ENCODE measurements around the gene GNL1.

The GNL1 gene

DNA sequence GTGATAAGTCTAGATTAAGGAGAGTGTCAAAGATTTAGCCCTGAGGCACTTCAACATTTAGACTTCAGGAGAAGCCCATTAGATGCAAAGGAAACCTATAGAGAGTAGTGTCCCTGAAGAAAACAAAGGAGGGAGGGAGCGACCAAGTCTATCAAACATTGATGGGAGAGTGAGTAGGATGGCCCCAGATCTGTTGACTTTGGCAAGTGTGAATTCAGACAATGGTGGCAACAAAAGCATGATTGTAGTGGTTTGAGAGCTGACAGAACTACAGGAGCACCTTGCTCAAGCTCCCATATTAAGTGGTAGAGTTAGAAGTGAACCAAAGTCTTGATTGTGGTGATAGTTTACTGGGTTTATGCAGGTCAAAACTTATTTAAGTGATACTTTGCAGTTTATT is 14.0 kb upstream of the GNL1 start:
- DNase-seq = no peak

DNA sequence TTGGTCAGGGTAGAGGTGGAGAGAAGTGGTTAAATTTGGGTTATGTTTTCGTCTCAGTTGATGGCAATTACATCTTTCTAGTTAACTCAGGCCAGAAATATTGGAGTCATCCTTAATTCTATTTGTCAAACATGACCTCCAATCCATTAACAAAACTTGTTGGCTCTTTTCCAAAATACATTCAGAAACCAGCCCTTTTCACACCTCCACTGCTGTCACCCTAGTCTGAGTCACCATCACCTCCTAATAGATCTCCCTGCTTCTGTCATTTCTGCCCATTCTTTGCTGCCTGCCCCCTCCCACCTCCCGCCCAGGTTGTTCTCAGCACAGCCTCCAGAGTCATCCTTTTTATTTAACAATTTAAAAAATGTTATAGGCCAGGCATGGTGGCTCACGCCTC is 12.0 kb upstream of the GNL1 start:
- no peak for DNase-seq

DNA sequence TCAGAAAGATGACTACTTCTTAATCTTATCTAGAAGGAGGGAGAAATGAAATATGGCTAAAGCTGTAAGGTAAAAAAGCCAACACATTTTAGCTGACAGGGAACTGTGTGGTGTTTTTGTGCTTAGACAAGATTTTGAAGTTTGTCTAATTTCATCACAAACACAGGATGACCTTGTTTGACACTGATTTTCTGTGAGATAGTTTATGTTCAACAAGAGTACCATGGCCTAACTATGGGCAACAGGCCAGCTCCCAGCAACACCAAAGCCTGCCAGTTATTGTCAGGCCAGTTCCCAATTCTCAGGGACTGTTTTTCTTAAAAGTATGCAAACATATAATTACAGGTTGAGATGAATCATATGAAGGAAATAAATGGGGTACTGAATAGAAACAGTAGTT is 9.5 kb upstream of the GNL1 start:
- no peak for DNase-seq

DNA sequence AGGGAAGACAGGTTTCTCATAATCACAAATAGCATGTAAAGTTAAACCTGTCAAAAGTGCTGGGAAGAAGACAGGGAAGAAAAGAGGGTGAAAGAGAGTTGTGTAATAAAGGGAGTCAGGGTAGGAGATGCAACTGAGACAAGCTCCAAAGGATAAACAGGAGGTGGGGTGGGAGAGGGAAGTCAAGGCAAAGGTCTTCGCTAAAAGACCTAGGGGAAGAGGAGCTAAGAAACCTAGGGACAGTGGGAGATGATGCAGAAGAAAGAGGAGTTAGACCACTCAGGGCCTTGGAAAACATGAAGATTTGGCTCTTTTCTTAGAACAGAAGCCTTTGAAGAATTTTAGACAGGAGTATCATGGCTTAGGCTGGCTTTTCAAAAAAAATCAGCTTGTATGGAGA is 7.8 kb upstream of the GNL1 start:
- no peak for DNase-seq

DNA sequence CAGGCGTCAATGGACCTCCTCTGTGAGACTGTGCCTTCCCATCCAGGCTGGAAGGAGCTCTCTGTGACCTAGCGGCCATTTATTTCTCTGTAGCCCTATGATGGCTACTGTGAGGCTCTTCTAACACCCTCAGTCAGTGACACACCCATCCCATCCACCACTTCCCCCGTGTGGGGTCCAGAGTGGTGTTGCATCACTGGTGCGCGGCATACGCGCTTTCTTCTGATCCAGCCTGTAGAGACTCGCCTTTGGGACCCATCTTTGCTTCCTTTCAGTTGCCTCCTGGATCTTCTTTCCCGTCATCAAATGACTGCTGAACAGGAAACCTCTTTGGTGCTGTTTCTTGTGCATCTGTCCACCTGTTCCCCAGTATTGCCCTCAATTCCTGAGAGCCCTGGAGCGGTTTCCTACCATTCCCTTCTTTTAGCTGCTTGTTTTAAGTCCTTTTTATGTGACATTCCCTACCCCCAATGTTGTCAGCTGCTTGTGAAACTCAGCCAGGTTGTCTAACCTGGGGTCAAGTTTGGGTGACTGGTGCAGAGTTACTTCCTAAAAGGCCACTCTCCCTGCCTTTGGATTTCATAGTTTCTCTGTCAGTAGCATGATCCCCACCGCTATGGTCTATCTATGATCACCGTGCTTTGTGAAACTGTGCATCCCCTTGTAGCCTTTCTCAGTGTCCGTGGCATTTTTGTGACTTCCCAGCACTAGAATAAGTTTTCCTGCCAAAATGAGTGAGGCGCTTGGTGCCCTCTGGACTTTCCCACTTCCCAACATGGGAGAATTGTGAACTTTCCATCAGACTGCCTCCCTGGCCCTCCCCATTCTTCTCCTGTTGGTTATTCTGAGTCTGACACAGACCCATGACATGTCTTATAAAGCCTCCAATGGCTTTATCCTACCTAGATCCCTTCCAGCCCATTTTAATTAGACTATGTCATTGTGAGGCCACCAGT is 6.5 kb upstream of the GNL1 start:
- DNase-seq = no peak

DNA sequence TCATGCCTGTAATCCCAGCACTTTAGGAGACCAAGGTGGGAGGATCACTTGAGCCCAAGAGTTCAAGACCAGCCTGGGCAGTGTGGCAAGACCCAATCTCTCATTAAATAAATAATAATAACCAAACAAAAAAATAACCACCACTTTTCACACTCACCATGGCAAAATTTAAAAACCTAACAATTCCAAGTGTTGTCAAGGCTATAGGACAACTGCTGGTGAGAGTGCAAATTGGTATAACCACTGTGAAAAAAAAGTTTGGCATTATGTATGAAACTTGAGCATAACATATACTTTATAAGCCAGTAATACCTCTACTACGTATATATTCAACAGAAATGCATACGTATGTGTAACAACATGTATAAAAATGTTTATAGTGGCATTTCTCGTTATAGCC is 4.6 kb upstream of the GNL1 start:
- no peak for DNase-seq

DNA sequence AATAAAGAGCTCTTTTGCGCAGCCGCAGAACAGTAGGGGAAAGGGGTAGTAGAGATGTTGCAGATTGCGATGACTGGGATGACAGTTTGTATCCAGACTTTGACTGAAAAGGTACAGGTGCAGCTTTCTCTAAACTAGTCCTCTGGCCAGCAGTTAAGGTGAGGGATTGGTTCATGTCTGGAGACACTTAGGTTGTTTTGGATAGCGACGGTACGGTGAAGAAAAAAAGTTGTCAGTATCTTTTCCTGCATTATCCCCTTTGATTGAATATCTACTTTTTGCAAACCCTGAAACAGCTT is 1.3 kb upstream of the GNL1 start:
- peak; percentile 36 for DNase-seq

DNA sequence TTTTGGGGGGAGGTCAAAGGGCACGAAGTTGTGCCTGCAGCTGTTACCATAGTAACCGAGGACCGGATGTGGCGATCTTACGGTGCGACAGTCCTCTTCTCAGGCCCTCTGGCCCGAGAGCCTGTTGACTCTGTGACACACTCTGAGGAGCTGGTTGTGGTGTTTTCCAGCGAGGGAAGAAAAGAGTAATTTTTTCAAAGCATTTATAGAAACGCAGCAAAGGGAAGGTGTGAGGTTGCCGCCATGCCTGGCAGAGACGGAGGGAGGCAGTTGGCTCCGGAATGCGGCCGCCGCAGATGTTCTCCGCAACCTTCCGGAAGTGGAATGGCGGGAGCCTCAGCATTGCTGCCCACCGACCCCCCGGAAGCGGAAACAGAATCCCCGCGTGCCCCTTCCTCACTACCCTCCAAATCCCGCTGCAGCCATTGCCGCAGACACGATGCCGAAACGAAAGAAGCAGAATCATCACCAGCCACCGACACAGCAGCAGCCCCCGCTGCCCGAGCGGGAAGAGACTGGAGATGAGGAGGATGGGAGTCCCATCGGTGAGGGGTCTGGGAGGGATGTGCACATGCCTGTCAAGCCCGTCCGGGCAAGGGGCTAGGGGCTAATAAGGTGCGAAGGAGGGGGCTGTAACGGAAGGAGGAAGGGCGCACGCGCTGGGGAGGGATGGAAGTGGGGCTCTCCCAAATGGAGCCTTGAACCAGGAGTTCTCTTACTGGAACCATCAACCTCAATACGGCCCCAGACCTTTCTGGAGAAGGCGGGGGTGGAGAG is 805 bp upstream of the GNL1 start, which contains the start of gene PRR3:
PRR3 (plus strand) TSS at position 390 of the 777 bp plus-strand sequence; CDS start at position 440, 50 bp downstream.
- DNase-seq = peak; percentile 83

DNA sequence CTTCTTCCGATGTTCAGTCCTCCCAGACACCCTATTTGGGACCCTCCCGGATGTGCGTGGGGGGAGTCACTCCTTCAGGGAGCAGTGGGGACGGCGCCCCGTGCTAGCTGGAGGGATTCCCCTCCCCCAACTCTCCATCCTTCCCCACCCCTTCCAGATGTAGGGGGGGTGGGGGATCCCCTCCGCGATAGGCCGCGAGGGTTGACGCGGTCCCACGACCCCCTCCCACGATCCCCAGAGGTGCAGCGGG is 548 bp downstream of the GNL1 start:
- DNase-seq = no peak

DNA sequence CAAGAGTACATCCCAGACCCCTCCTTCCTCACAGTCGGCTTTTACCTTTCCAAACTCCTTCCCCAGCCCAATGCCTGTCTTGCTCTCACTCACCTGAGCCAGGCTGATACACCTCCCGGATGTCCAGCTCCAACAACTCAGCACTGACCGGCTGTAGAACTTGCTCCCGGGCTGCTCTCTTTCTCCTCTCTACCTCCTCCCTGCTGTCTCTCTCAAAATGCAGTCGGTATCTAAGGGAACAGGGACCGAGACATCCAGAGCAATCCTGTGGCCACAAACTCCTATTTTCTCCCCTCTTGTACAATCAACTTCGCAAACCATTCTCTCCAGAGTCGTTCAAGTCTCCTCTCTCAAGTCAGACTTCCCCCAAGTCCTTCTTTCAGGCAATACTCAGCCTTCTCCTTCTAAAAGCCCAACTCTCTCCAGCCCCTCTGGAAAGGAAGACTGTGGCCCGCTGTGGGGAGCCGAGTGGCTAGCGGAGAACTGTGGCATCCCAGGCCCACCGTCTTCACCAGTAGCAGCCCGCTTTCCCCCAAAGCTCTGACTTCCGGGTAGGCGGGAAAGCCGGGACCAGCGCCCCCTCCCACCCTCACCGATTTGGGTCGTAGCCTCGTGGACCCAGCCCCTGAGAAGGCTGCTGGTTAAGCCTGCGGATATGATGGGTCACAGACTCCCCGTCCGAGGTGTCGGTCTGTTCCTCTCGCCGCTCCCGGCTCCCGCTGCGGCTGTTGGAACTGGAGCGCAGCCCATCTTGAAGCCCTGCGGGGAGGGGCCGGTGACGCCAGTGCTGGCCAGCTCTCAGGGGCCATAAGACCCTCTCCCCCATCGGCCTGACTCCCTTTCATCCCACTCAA is 1.1 kb downstream of the GNL1 start:
- DNase-seq = no peak

DNA sequence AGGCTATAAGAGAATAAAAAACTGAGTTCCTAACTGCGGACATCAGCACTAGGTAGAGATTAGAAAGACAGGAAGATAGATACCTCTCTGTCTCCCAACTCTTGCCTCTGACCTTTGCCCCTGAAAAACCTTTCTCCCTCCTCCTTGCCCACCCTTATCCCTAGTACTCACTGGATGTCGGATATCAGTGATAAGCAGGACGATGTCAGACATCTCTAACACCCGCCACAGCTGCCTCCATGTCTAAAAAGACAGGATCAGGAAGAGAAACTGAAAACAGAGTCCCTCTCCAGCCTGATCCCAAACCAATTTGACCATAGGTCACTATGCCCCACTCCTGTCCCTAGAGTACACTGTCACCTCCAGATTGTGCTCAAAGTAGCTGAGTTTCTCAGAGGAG is 1.9 kb downstream of the GNL1 start:
- DNase-seq = no peak

DNA sequence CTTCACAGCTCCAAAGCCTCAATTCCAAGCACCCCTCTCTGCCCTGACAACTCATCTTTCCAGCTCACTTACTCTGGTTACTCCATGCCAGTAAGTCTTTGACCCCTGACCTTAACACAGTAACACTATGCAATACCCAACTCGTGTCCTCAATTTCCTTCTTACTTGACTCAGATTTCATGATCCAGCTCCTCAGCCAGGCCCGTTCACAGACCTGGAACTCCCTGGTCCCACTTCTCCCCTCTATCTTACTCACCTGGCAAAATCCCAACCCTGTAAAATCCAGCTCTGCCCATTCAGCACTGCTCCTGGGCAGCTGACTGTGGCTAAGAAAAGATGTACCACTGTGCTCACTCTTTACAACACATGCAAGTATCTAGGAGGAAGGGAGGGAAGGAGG is 7.9 kb downstream of the GNL1 start:
- DNase-seq = no peak

DNA sequence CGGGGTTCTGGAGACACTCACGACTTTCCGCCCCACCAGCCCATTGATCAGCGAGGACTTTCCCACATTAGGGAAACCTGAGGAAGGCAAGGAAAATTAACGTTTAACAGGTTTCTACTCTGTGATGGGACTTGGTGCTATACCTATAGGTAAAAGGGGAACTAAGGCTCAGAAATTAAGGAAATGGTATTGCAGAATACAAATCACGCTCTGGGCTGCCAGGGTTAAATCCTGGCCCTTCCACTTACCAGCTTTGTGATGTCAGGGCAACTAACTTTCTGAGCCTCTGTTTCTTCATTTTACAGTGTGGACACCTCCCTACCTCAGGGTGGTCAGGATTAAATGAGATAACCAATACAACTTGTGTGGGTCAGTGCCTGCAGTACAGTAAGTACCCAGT is 8.8 kb downstream of the GNL1 start:
- DNase-seq = no peak

DNA sequence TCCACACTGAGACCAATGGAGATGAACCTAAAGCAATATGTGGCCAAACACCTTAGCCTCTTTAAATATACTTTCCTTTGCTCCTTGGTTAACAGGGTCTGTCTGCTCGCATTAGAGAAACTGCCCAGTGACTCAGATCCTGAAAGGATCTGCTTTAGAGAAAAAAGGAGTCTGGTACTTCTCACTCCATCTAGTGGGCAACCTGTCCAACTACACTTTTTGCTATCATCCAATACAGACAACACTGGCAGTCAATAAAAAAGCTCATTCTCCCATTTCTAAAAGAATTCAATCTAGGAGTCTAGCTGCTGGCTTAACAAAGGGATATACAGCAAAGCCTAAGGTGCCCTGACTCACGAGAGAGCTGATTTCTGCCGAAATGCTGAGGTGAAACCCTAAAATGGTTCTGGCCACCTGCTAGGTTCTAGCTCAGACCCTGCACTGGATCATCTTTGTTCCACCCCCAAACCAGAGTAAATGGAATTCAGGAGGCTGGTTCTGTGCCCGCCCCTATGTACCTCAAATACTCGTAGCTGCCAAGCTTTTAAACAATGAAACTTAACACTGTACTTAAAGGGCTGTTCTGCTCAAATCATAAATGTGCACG is 11.5 kb downstream of the GNL1 start:
- DNase-seq = no peak

DNA sequence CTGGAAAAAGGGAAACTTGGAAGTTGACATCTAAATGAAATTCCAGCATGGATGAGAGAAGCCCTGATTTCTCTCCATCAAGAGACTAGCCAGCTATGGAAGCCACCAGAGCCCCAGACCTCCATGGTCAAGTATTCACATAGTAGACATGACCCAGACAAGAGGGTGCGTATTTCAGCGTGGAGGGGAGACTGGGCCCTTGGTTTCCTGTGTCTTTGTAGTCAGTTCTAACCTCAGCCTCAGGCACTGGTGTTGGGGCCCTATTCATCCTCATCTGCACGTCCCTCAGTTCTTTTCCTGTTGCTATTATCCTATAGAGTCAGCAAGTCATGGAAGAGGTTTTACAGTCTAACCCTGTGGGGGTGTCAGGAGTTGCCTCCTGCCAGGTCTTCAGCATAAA is 12.5 kb downstream of the GNL1 start:
- DNase-seq = peak; percentile 28

DNA sequence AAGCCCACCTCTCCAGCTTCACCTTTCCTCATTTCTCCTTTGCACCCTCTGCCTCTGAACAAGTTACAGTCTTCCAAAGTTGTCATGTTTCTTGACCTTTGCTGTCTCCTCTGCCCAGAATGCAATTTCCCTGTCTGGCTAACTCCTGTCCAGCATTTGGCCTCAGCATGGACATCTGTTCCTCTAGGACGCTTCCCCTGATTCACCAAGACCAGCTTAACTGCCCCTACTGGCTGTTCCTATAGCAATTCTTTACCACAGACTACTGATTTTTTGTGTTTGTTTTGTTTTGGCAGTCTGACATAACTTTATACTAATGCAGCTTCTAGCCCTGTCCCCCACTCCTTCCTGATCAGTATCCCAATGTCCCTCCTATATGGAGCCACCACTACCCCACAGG is 13.4 kb downstream of the GNL1 start:
- DNase-seq = no peak

DNA sequence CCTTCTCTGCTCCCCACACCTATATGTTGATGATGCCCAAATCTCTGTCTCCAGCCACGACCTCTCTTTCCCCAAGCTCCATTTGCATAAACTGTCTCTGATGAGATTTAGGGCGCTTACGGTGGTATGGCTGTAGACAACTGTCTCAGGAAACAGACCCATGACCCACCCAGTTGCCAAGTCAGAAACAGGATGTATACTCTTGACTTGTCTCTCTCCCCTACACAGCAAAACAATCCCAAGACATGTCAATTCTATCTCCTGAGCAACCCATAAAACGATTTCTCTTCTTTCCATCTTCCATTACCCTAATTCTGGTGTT is 13.9 kb downstream of the GNL1 start:
- peak; percentile 42 for DNase-seq

DNA sequence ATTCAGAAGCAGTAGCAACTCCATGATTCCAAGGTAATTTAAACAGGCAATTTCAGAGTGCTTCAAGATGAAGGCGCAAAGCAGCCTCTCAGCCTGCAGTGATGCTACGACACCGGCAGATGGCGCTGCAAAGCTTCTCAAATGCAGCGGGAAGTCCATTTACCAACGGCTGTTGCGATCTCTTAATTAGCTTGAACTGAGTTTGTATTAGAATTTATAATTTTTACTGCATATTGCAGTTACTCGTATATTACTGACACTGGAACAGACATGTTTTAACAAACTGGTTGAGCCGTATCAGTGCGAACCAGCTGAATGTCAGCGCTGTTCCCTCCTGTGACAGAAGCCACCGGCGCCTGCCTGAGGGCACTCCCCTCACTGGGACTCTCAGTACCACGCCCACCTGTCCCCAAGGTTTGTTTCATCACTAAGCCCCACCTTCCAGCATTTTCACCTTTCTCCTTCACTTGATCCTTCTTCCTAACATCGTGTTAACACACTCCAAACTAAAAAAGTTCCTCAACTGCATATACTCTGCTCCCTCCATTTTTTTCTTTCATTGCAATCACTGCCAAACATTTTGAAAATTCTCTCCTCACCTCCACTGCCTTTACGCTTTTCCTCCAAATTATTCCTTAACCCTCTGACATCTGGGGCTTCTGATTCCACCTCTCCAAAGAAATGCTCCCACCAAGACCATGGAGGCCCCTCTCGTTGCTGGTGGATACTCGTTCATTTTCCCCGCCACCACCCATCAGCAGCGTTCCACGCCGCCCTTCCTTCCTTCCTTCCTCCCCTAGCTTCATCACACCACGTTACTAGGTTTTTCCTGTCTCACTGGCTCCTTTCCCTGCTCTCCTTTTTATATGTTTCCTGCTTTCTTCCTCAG is 14.5 kb downstream of the GNL1 start:
- peak; percentile 75 for DNase-seq

DNA sequence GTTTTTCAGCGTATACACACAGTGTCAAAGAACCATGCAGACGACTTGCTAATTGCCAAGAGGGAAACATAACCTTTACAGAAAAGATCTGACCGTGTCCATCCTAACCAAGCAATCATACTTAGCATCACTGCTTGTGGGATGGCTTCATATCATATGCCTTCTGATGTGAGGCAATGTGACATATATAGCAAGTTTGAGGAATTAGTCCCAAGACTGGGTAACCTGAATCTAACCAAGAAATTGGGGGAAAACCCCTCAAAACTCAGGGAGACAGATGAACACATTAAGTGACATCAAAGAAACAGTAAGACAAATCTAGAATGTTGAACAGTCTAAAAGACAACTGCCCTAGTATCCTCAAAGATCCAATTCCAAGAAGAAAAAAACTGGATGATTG is 18.4 kb downstream of the GNL1 start:
- no peak for DNase-seq

DNA sequence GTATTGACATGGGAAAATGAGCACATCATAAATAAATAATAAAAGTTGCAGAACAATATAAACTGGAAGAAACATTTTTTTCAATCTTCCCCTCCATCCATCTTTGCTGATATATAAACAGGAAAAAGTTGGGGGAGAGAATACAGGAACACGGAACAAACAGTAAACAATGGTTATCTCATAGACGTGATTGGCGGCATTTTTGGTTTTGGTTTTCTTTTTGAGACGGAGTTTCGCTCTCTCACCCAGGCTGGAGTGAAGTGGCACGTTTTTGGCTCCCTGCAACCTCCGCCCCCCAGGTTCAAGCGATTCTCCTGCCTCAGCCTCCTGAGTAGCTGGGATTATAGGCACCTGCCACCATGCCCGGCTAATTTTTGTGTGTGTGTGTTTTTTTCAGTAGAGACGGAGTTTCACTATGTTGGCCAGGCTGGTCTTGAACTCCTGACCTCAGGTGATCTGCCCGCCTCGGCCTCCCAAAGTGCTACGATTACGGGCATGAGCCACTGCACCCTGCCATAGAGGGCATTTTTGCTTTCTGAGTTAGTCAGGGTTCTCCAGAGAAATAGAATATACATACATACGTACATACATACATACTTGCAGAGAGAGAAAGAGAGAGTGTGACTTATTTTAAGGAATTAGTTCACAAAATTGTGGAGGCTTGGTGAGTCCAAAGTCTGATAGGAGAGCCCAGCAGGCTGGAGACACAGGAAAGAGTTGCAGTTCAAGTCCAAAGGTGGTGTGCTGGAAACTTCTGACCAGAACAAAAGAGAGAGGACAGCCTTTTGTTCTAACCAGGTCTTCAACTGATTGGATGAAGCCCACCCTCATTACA is 22.6 kb downstream of the GNL1 start:
- no peak for DNase-seq

DNA sequence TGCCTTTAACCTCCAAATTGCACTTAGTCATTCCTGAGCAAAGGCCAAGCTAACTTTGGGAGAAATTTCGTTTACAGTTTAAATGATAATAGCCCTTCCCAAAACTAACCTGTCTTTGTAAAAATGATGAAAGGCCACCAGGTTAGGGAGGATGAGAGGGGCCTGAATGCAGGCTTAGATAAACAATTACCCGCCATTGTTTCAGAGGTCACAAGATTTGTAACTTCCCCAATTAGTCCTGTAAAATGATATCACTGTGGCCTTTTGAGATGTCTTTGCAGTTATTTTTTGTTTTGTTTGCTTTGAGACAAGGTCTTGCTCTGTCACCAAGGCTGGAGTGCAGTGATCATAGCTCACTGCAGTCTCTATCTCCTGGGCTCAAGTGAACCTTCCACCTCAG is 26.3 kb downstream of the GNL1 start:
- no peak for DNase-seq
